Measurements from ENCODE around the gene EFS.
A peak's percentile ranks its signal among the peaks of the same experiment; 100 is the strongest.
"Not testable (repeated sequence)": the region's sequence is repeated elsewhere in the genome, so short reads cannot be mapped to it uniquely, and the experiment has no call there.

The EFS gene

GRCh38 chr14:23398348-23398747, 33.4 kb upstream of the EFS start:
- peak; percentile 6 for DNase-seq

- no peak for DNase-seq
Measured at GRCh38 chr14:23396781-23397407, 31.9 kb upstream of the EFS start.

DNA sequence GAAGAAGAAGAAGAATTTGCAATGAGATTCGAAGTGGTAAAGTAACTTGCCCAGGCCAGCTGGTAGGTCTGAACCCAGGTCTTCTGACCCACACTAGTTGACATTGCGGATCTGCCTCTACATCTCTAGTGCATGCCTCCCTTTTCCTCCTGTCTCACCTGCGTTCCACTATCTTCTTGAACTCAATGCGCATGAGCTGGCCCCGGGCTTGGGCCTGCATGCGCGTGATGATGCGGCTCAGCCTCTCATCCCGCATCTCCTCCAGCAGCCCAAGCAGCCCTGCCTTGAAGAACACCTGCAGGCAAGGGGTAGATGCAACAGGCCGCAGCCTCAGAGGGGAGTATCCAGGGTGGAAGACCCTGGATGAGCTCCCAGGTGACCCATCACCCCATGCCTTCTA, 31.2 kb upstream of the EFS start:
- DNase-seq, result no peak

- no peak for DNase-seq
Measured at GRCh38 chr14:23392613-23393012, 27.6 kb upstream of the EFS start.

DNA sequence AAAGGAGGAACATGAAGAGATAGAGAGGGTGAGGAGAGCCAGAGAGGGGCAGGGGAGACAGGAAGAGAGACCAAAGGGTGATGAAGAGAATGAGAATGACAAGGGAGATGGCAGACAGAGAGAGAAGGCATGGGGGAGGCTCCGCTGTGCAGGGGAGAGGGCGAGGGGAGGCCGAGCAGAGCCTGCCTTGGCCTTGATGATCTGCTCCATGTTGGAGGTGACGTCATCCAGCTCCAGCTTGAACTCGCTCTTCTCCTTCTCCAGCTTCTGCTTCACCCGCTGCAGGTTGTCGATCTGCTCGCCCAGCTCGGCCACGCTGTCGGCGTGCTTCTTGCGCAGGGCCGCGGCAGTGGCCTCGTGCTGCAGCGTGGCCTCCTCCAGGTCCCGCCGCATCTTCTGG, 24.9 kb upstream of the EFS start:
- not testable (repeated sequence) for DNase-seq

DNA sequence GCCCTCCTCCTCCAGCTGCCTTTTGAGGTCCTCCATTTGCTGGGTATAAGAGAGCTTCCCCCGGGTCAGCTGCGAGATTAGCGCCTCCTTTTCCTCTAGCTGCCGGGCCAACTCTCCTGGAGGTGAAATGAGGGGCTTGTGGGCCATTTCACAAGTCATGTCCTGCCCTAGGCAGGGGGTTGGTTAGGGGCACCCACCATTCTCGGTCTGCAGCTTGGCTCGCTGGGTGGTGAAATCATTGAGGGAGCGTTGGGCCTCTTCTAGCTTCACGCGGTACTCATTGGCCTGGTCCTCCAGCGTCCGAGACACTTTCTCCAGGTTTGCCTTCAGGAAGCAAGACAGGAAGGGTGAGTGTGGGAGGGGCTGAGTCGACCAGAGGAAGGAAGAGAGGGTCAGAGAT, 24.4 kb upstream of the EFS start:
- no peak for DNase-seq

GRCh38 chr14:23388996-23389395, 24.0 kb upstream of the EFS start:
- no peak for DNase-seq

GRCh38 chr14:23387916-23388882, 23.2 kb upstream of the EFS start:
- no peak for DNase-seq

GRCh38 chr14:23386999-23387398, 22.0 kb upstream of the EFS start:
- no peak for DNase-seq

GRCh38 chr14:23386266-23386657, 21.3 kb upstream of the EFS start:
- not testable (repeated sequence) for DNase-seq

DNA sequence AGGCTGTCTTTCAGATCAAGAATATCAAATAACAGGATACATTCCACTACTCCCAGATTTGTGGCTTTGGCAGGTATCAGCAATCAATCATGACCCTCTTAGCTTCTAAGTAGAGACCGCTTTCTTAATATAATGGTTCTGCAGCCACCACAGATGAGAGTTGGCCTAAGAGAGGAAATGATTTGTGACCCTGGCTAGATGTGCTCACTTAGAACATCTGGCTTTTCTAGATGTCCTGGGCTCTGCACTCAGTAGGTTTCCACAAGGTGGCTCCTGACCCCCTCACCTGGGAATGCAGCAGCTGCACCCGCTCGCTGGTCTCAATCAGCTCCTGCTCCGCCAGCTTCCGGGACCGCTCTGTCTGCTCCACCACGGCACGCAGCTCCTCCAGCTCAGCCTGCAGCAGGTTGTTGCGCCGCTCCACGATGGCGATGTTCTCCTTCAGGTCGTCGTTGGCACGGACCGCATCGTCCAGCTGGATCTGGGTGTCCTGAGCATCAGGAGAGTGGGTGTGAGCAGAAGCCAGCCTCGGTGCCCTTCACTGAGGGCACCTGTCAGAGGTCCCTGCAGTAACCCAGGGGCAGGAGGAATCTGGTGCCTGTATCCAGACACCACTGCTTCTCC, 20.8 kb upstream of the EFS start:
- DNase-seq, result peak; percentile 6

DNA sequence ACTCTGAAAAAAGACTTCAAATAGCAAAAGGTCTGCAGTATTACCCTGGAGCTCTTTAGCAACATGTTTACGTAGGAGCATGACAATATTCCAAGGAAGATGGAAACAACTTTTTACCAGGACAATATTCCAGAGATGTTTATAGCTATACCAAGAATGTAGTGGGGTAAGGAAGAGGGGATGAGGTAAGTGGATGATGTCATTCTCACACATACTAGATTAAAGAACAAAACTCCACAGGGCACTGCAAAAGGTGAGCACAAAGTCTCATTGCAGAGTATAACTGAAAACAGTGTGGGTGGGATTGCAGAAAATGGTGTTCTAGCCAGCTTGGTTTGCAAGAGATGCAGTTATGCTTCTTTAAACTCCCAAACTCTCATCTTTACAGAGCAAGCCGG, 20.3 kb upstream of the EFS start:
- no peak for DNase-seq

GRCh38 chr14:23384364-23385080, 19.6 kb upstream of the EFS start:
- DNase-seq, result no peak

DNA sequence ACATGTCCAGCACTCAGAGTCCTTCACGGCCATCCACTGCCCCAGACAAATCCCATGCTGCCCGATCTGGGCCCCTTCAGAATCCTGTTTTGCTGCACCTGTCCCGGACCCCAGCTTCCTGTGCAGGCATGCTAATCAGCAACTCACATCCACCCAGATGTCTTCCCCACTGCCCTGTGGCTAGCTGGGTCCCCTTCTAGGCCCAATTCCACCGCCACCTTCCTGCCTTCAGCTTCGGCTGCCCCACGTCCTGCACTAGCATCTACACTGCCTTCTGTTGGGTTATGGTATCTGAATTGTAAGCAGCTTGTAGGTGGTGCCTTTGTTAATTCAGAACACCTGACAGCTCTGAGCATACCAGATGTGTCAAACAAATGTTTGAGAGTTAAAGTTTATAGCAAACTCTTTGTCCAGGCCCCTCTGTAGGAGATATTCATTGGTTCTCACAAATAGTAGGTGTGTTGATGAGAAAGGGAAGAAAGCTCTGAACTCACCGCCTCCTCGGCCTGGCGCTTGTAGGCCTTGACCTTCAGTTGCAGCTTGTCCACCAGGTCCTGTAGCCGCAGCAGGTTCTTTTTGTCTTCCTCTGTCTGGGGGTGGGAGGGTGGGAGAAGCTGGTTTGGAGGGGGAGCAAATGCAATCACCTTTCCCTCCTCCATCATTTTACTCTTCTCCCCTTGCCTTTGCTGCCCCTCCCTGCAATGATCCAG, 17.9 kb upstream of the EFS start:
- DNase-seq, result no peak

GRCh38 chr14:23382276-23382675, 17.3 kb upstream of the EFS start:
- no peak for DNase-seq

DNA sequence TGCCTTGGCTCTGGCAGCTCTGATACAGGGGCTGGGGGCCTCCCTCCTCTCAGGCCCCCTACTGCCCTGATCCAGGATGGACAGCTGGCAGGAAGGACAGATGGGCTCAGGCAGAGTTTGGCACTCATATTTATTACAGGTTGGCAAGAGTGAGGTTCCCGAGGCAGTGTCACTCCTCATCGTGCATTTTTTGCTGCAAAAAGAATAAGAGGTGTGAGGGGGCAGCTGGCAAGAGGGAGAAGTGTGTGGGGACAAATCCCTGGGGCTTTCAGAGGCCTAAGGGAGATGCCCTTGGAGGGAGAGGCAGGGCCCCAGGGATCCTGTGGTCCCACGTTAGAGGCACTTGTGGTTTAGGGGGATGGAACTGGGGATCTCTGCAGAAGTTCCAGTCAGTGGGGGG, 16.9 kb upstream of the EFS start:
- no peak for DNase-seq

GRCh38 chr14:23380976-23381375, 16.0 kb upstream of the EFS start:
- no peak for DNase-seq

GRCh38 chr14:23380197-23380914, 15.4 kb upstream of the EFS start:
- DNase-seq, result no peak

DNA sequence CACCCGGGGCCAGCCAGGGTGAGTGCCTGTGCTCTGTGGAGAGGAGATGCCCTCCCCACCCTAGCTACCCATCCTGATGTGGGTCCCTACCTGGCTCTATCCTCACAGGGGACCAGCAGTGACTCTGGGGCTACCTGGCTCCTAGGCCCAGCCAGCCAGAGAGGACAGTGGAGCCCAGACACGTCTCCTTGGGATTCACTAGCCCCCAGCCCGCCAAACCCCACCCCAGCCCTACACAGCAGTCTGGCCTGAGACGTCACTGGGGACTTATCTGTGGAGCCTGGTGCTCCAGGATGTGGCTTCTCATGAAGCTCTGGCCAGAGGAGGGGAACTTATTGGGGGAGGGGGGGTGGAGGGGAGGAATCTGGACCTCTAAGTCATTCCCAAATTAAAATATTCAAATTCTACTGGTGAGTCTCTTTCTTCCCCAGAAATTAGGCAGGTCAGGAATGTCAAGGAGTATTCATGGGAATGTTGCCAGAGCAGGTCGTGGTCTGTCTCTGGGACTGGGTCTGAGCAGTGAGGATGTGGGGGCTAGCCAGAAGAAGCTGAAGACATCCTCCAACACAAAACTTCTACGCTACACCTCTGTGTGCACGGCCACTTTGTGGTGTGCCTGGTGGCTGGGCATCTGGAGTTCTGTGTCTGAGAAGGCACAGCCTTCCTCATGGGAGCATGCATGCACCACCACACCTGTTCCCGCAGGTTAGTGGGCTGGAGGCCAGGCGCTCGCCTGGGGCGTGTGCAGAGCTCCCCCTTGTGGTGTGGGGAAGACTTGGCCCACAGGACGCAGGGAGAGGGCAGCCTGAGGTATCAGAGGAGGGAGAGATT, 14.6 kb upstream of the EFS start:
- peak; percentile 31 for DNase-seq

DNA sequence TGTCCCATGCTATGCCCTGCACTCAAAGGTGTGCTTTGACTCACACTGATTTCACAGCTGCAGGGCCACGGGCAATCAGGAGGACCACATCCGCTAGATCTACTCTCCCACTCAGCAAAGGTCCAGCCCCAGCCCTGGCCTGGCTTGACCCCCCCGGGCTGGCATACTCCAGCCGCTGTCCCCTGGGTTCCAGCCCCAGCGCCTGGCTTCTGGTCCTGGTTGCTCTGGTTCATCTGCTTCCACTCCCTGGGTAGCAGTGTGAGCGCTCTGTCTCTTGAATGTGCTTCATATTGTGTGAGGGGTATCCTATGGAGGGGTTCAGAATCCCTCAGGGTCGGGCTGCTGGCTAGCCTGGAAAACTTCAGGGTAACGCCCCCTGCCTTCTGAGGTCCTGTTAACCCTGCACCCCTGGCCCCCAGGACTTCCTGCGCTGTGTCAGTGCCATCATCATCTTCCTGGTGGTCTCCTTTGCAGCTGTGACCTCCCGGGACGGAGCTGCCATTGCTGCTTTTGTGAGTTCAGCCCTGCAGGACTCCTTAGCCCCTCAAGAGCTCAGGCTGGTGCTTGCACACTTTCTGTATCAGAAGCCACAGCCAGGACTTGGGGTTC, 13.7 kb upstream of the EFS start:
- no peak for DNase-seq

All from DMS153 (cell line).